Cardiac fibroblast (primary cell): ENCODE measurements around the gene PODN.

ENCODE experiments used
- DNase-seq, 2 donors: peaks; one replicate each; pipeline versions ENCODE4 v3.0.0 to v3.0.0-alpha.2; 2010; ENCODE audit warnings: low read depth in 2 of 2
- H3K4me3 ChIP-seq, 2 donors: replicated peaks in 1 of 2; 1 replicate in 1 of 2; 2 replicates in 1 of 2; pipeline ENCODE4 v1.5.1; 2011; ENCODE audit warnings: low read depth in 2 of 2, low read length in 2 of 2, mild to moderate bottlenecking in 2 of 2, moderate library complexity in 1 of 2
- TF ChIP-seq, protein P1 (sequence below): IDR thresholded peaks from one replicate; pipeline ENCODE4 v1.5.1; 2011; ENCODE audit warnings: low read depth, mild to moderate bottlenecking, low read length, inconsistent platforms

PODN gene

DNA sequence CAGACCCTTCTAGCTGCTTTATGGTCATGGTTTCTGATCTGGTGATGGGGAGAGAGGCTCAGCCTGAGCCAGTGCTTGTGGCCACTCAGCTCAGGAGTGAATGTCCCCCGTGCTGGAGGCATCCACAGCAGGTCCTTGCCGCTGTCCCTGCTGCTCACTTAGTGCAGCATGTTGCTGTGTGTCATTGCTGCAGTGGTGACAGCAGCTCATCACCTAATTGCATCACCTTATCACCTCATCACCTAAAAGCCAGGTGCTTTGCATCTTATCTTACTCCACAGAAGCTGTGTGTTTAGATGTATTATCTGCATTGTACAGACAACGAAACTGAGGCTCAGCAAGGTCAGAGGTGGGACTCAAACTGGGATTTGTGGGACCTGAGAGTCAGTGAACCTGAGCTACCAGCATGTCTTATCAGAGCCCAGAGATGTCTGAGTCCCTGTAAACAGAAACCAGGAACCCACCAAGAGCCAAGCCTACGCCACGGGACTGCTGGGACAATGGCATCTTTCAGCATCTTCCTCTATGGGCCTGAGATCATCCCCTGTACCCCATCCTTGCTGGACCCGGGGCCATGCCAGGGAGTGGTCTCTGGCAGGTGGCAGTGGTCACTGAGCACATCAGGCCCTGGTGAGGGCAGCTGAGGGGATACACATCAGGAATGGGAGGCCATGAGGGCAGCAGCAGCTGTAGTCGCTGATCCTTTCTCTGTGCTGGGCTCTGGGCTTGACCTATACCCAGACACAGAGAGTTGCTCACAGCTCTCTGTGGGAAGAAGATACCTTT, 6.5 kb downstream of the PODN start:
- TF ChIP-seq, protein P1, sequence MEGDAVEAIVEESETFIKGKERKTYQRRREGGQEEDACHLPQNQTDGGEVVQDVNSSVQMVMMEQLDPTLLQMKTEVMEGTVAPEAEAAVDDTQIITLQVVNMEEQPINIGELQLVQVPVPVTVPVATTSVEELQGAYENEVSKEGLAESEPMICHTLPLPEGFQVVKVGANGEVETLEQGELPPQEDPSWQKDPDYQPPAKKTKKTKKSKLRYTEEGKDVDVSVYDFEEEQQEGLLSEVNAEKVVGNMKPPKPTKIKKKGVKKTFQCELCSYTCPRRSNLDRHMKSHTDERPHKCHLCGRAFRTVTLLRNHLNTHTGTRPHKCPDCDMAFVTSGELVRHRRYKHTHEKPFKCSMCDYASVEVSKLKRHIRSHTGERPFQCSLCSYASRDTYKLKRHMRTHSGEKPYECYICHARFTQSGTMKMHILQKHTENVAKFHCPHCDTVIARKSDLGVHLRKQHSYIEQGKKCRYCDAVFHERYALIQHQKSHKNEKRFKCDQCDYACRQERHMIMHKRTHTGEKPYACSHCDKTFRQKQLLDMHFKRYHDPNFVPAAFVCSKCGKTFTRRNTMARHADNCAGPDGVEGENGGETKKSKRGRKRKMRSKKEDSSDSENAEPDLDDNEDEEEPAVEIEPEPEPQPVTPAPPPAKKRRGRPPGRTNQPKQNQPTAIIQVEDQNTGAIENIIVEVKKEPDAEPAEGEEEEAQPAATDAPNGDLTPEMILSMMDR: no peak
- no peak overlapping the region for H3K4me3 ChIP-seq
- DNase-seq: no peak

DNA sequence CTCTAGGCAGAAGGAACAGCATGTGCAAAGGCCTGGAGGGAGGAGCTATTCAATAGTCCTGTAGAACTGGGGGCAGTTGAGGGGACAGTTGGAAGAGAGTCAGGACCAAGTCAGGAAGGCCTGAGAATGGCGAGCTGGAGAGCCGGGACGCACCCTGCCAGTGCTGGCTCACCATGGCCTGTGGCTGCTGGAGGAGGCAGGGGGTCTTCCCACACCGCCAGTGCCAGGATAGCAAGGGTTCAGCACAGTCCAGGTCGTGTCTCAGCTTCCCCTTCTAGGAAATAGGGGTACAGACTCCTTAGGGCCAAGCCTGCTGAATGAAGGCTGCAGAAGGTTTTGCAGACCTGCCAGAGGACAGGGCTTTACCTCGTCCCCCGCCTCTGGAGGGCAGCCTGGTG, 7.3 kb downstream of the PODN start:
- no peak overlapping the region for H3K4me3 ChIP-seq
- TF ChIP-seq, protein P1: no peak
- no peak for DNase-seq

DNA sequence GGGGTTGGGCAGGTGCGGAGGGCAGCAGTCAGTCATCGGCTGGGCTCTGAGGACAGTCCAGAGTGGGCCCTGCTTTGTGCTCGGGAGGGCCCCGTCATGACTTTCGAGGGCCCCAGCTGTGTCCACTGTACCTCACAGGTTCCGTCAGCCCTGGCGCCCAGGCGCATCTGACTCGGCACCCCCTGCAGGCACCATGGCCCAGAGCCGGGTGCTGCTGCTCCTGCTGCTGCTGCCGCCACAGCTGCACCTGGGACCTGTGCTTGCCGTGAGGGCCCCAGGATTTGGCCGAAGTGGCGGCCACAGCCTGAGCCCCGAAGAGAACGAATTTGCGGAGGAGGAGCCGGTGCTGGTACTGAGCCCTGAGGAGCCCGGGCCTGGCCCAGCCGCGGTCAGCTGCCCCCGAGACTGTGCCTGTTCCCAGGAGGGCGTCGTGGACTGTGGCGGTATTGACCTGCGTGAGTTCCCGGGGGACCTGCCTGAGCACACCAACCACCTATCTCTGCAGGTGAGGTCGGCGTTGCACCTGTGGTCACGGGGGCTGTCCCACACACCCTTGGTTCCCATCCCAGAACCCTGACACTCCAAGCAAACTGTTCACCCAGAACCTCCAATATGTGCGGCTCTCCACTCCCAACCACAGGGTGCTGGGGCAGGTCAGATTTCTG, 7.8 kb downstream of the PODN start:
- TF ChIP-seq, protein P1: no peak
- DNase-seq: no peak
- no peak overlapping the region for H3K4me3 ChIP-seq

DNA sequence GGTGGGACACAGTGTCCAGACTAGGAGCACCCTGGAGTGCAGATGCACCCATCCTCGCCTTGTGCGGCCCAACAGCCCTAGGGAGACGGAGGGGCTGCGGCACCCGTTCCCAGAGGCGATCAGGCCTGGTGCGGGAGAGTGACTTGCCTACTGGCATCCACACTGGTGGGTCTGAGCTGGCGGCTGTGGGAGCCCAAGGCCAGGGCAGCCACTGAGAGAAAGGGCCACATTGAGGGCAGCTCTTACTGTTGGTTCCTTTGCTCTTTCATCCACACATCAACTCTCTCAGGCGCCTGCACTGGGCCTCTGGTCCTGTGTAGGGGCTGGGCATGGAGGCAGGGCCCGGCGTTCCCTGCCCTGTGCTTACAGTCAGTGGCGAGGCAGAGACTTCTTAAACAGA, 8.6 kb downstream of the PODN start:
- TF ChIP-seq, protein P1: no peak
- no peak overlapping the region for H3K4me3 ChIP-seq
- DNase-seq: no peak

DNA sequence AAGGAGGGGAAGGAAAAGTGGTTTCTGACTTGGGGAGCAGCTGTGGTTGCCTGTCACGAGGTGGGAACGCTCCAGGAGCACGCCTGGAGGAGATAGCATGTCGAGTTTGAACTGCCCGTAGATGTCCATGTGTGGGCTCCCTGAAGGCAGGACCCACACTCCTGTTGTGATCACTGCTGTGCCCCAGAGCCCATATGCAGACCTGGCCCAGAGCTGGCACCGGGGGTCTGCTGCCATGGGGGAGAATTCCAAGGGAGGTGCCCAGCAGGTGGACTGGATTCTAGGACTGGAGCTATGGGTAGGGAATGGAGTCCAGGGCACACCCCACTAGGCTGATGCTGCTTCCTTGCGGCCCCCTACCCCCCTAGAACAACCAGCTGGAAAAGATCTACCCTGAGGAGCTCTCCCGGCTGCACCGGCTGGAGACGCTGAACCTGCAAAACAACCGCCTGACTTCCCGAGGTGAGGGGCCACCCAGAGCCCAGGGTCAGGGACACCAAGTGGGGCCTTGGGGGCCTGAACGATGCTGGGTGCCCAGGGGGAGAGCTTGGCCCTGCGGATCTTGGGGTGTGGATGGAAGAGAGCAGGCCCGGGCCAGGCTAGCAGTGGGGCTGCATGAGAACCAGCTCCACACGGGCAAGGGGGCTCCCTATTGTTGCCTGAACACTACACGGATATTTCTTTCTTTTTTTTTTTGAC, 9.3 kb downstream of the PODN start:
- H3K4me3 ChIP-seq: no peak overlapping the region
- no peak for DNase-seq
- TF ChIP-seq, protein P1: no peak

DNA sequence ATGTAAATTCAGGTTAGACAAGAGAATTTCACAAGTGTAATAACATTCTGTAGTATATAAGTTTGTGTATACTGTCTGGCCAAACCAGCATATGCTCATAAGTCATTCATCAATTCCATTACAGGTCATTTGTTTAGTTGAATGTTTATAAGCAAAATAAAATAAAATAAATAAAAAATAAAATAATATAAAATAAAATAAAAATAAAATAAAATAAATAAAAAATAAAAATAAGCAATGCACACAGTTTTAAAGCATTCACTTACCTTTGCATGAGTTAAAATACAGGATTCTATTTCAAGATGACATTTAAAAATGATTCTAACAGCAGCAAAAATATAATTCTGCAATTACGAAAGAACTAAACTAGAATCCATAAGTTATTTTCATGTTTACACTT, 9.9 kb downstream of the PODN start:
- no peak overlapping the region for H3K4me3 ChIP-seq
- no peak for DNase-seq
- TF ChIP-seq, protein P1: no peak
